Fibroblast of mammary gland (primary cell): ENCODE measurements around the gene WIPF3.

ENCODE experiments used
- DNase-seq: peaks from one replicate; pipeline ENCODE4 v3.0.0-alpha.2; 2010; ENCODE audit warnings: low read depth
- H3K4me3 ChIP-seq: 2 replicates; pipeline ENCODE4 v1.5.1; 2011; ENCODE audit warnings: low read depth, mild to moderate bottlenecking, low read length, moderate library complexity; ENCODE audit not compliant: control insufficient read depth
- TF ChIP-seq, protein P1 (sequence below): conservative IDR thresholded peaks from 2 replicates; pipeline ENCODE4 v1.5.1; 2011; ENCODE audit warnings: low read depth, low read length, inconsistent platforms; ENCODE audit not compliant: control insufficient read depth, insufficient read depth

Gene WIPF3

DNA sequence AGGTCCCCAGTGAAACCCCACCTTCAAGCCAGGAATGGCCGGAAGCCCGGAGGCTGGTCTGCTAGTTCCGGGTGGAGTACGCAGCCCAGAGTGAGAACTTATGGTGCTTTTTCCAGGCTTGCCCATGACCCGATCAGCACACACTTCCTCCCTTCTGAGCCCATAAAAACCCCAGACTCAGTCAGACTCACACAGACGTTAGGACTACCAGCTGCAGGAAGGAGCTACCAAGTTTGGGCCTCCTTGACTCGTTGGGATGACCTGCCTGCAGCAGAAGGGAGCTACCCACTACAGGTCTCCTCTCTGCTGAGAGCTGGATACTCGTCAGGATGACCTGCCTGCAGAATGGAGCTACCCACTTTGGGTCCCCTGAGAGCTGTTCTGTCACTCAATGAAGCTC lies 144.2 kb downstream of the WIPF3 start:
- TF ChIP-seq, protein P1, sequence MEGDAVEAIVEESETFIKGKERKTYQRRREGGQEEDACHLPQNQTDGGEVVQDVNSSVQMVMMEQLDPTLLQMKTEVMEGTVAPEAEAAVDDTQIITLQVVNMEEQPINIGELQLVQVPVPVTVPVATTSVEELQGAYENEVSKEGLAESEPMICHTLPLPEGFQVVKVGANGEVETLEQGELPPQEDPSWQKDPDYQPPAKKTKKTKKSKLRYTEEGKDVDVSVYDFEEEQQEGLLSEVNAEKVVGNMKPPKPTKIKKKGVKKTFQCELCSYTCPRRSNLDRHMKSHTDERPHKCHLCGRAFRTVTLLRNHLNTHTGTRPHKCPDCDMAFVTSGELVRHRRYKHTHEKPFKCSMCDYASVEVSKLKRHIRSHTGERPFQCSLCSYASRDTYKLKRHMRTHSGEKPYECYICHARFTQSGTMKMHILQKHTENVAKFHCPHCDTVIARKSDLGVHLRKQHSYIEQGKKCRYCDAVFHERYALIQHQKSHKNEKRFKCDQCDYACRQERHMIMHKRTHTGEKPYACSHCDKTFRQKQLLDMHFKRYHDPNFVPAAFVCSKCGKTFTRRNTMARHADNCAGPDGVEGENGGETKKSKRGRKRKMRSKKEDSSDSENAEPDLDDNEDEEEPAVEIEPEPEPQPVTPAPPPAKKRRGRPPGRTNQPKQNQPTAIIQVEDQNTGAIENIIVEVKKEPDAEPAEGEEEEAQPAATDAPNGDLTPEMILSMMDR = no peak
- DNase-seq = no peak

DNA sequence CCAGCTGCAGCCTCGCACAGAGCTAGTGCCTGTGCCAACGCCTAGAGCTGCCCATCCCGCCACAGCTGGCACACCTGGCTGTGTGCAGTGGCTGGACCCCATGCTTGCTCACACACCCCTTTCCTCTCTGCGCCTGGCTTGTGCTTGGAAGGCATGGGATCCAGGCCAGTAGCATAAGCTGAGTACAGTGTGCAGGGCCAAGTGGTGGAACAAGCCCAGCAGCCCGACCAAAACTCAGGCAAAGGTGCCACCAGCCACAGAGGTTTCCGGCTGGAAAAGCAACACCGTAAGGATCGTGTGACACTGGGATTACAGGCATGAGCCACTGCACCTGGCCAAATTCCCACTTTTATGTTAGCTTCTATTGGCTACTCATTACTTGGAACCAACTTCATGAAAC lies 144.9 kb downstream of the WIPF3 start:
- no peak overlapping the region for H3K4me3 ChIP-seq
- no peak for DNase-seq
- TF ChIP-seq, protein P1 = no peak

More for the DNA sequence above, 144.2 kb downstream of the WIPF3 start:
- H3K4me3 ChIP-seq = no peak overlapping the region

DNA sequence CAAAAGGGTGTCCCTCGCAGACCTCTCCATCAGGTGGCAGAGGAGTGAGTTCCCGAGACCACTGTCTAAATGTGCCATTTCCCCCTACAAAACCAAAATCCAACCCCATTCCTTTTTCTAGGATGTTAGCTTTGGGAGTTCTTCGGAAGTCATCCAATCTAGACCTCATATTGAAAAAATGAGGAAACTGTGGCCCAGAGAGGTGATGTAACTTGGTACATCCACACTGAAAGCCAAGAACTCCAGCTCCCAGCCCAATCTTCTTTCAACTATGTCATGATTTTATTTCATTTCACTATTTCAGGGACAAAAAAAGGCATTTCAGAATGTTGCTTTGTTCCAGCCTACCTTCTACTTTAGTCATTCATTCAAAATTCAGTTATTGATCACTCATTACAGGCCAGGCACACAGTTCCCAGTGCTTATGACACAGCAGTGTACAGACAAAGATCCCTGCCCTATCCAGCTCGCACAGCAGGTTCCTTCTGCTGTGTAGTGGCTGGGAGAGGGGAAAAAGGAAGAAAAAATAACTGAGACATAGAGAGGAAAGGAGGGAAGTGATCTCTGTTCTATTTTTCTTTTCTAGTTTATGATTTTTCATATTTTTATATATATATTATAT lies 147.5 kb downstream of the WIPF3 start:
- no peak overlapping the region for H3K4me3 ChIP-seq
- TF ChIP-seq, protein P1 = no peak
- peak; percentile 28 for DNase-seq

DNA sequence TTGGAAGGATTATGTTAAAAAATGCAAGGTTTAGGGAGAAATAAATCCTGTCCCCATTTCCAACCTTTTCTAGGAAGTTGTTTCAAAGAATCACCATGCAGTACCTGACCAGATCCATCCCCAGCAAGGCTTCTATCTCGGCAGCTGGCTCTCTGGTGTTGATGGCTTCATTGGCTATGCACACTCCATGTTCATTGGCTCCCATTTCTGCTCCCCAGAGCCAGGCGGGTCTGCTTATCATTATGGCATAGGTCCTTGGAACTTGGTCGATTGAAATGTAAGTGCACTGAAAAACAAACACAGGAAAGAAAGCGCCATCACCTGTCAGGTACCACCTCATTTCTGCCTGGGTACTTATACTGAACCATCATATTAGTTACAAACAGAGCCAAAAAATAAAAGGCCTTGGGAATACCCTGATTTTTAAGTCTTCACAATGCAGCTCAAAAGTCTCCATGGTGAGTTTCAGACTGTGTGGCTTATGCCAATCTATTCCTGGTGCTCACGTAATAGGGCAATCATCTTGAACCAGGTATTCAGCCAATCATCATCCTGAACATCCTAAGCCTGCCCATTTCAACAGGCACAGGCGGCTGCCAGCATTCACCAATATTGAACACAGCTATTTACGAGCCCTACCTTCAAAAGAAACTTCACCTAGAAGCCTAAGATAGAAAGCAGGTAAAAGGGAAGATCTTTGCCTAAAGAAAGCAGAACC lies 148.9 kb downstream of the WIPF3 start:
- no peak overlapping the region for H3K4me3 ChIP-seq
- DNase-seq = no peak
- TF ChIP-seq, protein P1 = no peak

DNA sequence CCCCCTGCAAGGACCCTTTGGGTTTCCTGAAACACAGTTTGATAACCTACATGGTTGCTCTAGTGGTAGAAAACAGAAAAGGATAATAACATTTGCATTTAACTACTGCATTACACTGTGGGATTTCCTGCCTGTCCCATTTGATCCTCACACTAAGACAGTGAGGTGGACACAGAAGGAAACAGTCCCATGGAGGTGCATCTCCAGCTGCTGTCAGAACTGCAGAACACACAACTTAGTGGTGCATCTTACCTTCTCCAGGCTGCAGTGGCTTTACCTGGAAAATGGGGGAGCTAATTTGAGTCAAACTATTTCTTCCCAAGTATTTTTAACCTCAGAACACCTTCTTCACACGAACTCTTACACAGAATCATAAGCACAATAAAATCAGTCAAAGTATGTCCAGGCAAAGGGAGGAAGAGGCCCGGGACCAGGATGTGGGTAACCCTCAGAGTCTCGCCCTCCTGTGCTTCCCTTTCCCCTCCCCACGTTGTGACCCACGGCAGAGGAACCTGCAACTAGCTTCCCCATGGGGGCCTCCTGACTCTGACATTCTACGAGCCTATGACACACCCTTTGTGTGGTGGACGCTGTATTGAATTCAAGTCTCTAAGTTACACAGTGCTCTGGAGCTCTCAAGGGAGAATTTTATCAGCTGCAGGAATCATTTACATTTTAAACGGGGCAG lies 149.6 kb downstream of the WIPF3 start:
- no peak for DNase-seq
- no peak overlapping the region for H3K4me3 ChIP-seq
- TF ChIP-seq, protein P1 = no peak

DNA sequence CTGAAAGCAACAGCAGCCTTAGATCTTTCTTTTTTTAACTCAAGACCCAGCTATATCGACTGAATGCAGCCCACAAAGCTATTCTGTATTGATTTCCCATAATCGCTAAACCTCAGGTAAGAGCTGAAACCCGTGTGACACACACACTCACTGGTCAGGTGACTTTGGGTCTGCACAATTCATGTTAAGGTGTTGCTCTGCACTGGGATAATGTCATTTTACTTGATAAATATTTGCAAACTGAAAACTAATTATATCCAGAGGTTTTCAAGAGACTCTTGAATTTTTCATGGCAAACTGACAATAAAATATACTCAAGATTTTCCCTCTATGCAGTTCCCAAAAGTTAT lies 150.2 kb downstream of the WIPF3 start:
- no peak overlapping the region for H3K4me3 ChIP-seq
- TF ChIP-seq, protein P1 = no peak
- no peak for DNase-seq
